HG03354 (cell line): Measurements from ENCODE around the gene PSEN2.

Experiments used
- ATAC-seq: cut with Tn5 transposase; IDR thresholded peaks from one replicate; pipeline ENCODE4 v1.9.1; 2021; ENCODE audit warnings: mild to moderate bottlenecking; ENCODE audit not compliant: unreplicated experiment, poor library complexity, severe bottlenecking

Gene PSEN2

GRCh38 chr1:226883630-226884029 is 13.2 kb downstream of the PSEN2 start:
- no peak for ATAC-seq

GRCh38 chr1:226884116-226884625 is 13.8 kb downstream of the PSEN2 start:
- no peak for ATAC-seq

- no peak for ATAC-seq
Measured at GRCh38 chr1:226884966-226885820, 14.8 kb downstream of the PSEN2 start.

GRCh38 chr1:226886122-226886901 is 15.9 kb downstream of the PSEN2 start:
- no peak for ATAC-seq

- ATAC-seq, result no peak
Measured at GRCh38 chr1:226887006-226887405, 16.6 kb downstream of the PSEN2 start.

GRCh38 chr1:226888021-226888420 is 17.6 kb downstream of the PSEN2 start:
- no peak for ATAC-seq

GRCh38 chr1:226888816-226889215 is 18.4 kb downstream of the PSEN2 start:
- ATAC-seq, result no peak

- ATAC-seq, result no peak
Measured at GRCh38 chr1:226889616-226890330, 19.4 kb downstream of the PSEN2 start.

- ATAC-seq, result no peak
Measured at GRCh38 chr1:226890331-226891108, 20.1 kb downstream of the PSEN2 start.

GRCh38 chr1:226891346-226891745 is 20.9 kb downstream of the PSEN2 start:
- no peak for ATAC-seq

GRCh38 chr1:226891846-226892523 is 21.6 kb downstream of the PSEN2 start:
- no peak for ATAC-seq

GRCh38 chr1:226892524-226892875 is 22.1 kb downstream of the PSEN2 start:
- ATAC-seq, result no peak

- no peak for ATAC-seq
Measured at GRCh38 chr1:226893936-226894335, 23.5 kb downstream of the PSEN2 start.

- no peak for ATAC-seq
Measured at GRCh38 chr1:226894826-226895225, 24.4 kb downstream of the PSEN2 start.

GRCh38 chr1:226895644-226896043 is 25.2 kb downstream of the PSEN2 start:
- ATAC-seq, result no peak

GRCh38 chr1:226898246-226898645 is 27.8 kb downstream of the PSEN2 start:
- ATAC-seq, result no peak

GRCh38 chr1:226901421-226901820 is 31.0 kb downstream of the PSEN2 start:
- no peak for ATAC-seq

- ATAC-seq, result no peak
Measured at GRCh38 chr1:226902601-226903000, 32.2 kb downstream of the PSEN2 start.
